GM18511 (cell line): ENCODE data around the gene DAPK1.

Experiments used
- ATAC-seq: cut with Tn5 transposase; IDR thresholded peaks from one replicate; pipeline ENCODE4 v1.9.1; 2021; ENCODE audit warnings: mild to moderate bottlenecking, moderate library complexity; ENCODE audit not compliant: unreplicated experiment

The DAPK1 gene

GRCh38 chr9:87564791-87565241 lies 67.1 kb downstream of the DAPK1 start:
- no peak for ATAC-seq

DNA sequence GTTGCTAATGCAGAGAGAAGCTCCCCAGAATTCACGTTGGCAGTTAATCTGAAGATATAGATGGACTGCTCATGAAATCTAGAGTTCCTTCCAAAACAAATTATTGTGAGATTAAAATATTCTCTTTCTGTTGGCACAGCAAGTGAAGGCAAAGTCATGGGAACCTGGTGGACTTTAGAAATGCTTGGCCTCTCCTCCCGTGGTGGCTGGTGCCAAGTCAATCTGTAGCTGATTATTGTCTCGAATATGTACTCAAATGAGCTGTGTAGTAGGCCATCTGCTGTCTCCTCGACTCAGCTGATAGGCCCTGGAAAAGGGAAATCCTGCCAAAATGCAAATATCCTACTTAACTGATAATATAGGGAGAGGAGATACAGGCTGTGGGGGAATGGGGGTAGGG lies 69.3 kb downstream of the DAPK1 start:
- no peak for ATAC-seq

DNA sequence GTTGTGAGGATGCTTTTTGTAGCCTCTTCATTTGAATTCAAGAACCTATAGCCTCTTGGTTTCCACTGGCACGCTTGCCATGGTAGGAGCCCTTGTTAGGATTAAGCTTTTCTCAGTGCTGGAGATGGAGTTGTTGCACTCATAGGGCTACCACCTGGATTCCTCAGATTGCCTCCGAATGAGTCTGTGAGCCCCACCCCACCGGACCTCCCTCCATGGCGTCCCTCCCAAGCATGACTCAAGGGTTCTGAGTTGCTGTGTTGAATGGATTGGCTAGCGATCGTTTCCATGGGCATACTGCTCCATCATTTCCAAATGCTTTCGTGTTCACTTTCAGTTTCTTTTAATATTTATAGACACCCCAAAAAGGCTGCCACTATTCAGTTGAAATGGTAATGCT lies 69.9 kb downstream of the DAPK1 start:
- ATAC-seq = no peak

- ATAC-seq = no peak
These were observed 70.3 kb downstream of the DAPK1 start for GRCh38 chr9:87567983-87568382.

DNA sequence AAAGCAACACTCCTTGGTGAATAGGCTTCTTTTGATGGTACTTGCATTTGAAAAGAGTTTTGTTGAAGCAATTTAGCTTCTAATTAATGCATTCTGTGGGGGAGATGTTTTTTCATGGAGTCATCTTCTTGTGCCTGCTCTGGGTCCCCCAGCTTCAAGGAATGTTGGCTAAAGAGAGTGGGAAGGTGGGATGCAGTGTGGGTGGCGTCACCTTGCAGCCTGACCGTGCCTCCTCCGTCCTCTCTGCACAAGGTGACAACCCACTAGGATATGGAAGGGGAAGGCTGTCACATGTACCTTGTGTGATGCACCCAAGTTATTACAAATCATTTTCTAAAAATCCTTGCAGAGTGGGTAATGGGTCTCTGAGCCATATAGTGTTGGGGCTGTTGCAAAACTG lies 70.7 kb downstream of the DAPK1 start:
- no peak for ATAC-seq

DNA sequence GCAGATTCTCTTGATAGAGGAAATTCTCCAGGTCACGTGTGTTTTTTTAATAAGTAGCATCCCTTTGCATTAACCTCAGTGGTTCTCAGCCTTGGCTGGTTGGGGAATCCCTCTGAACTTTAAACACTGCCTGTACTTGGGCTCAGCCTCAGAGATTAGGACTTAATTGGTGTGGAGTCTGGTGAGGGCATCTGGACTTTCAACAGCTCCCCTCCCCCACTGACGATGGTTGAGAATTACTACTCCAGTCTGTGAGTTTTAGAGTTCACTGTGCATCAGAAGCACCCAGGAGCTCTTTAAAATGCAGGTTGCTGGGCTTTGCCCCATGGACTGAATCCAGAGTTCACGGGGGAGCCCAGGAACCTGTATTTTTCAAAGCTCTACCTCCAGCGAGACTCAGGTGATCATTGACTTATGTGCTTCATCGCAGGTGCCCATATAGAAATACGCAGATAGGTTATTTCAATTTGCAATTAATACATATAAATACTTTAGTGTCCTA lies 71.4 kb downstream of the DAPK1 start:
- ATAC-seq = no peak

- ATAC-seq = no peak
These were observed 71.9 kb downstream of the DAPK1 start for GRCh38 chr9:87569518-87569917.

GRCh38 chr9:87570000-87570908 lies 72.6 kb downstream of the DAPK1 start:
- no peak for ATAC-seq

DNA sequence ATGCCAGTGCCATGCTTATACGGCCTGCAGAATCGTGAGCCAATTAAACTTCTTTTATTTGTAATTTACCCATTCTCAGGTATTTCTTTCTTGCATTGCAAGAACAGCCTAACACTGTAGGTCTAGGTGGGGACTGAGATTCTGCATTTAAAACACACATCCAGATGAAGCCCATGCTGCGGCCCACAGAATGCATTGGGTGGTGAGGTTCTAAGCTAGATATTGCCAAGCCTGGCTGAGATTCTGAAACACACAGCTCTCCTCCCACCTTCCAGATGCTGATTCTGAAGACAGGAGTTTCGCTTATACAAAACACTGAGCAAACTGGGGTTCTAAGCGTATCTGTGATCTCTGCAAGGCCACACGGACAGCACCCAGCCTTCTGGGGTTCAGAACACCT lies 75.1 kb downstream of the DAPK1 start:
- no peak for ATAC-seq

GRCh38 chr9:87573841-87574342 lies 76.2 kb downstream of the DAPK1 start:
- ATAC-seq = no peak

GRCh38 chr9:87577746-87578145 lies 80.1 kb downstream of the DAPK1 start:
- ATAC-seq = no peak

- ATAC-seq = no peak
These were observed 81.0 kb downstream of the DAPK1 start for GRCh38 chr9:87578625-87579024.

GRCh38 chr9:87579781-87580541 lies 82.3 kb downstream of the DAPK1 start:
- ATAC-seq = no peak

DNA sequence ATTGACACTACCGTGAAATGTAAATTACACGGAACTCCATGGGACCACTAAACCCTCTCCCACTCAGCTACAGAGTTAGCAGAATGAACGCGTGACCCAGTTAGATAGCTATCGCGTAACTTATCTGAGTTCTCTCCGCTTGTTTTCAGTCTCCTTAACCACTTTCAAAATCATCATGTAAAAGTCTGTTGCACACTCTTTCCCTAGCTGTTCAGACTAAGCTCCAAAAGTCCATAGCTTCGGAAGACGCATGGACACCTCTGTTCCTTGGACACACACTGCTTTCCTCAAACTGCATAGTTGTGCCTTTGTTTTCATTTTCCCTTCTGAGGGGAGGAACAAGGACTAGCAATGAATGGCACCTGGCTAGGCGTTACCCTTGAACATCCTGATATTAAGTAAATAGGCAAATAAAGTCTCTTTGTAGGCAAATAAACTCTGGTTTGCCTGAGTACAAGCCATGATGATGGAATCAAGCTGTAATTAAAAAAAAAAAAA lies 83.3 kb downstream of the DAPK1 start:
- no peak for ATAC-seq

DNA sequence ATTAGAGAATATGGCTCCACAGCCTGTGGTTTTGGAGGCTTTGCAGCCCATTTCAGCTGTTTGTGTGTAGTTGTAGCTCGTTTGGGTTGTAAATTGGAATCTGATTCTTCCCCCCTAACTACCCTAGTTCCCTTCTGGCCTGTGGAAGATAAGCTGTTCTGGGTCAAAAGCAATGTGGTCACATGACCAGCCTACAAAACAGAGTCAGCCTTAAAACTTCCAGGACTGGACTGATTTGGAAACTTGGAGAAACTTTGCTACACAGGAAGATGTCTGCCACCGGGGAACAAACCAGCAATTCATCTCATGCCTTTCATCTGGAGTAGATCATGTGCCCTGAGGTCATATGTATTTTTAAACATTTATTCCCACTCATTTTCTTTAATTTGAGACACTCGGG lies 83.8 kb downstream of the DAPK1 start:
- no peak for ATAC-seq

- no peak for ATAC-seq
These were observed 84.4 kb downstream of the DAPK1 start for GRCh38 chr9:87581949-87582637.

DNA sequence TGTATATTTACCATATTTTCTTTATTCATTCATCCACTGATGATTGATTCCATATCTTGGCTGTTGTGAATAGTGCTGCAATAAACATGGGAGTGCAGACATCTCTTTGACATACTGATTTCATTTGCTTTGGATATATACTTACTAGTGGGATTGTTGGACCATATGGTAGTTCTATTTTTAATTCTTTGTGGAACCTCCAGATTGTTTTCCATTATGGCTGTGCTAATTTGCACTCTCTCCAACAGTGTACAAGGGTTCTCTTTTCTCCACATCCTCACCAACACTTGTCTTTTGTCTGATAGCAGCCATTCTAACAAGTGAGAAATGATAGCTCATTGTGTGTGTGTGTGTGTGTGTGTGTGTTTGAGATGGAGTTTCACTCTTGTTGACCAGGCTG lies 86.7 kb downstream of the DAPK1 start:
- ATAC-seq = no peak

DNA sequence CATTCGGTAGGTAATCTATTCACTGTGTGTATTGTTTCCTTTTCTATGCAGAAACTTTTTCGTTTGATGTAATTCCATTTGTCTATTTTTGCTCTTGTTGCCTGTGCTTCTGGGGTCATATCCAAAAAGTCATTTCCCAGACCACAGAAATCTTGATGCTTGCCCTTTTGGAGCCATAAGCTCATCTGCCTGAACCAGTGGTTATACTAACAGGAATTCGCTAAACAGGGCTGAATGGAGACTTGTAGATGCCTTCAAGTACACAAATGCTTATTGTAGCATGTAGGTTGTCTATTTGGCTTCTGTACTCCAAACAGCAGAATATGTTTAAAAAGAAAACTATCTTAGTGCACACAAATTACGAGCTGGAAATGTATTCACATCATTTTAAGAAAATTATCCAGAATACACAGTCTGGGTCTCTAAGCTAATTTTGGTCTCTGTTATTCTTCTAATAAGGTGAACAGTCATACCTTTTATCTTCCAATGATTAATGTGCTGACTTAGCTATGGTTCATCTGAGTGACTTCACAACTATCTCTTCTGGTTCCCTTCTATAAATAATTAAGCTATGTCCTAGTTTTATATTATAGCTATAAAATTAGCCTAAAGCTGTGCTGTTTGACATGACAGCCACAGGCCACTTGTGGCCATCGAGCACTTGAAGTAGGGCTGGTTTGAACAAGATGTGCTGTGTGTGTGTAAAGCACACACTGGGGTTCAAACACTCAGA lies 87.6 kb downstream of the DAPK1 start:
- ATAC-seq = no peak

GRCh38 chr9:87586731-87587355 lies 89.2 kb downstream of the DAPK1 start:
- ATAC-seq = no peak

DNA sequence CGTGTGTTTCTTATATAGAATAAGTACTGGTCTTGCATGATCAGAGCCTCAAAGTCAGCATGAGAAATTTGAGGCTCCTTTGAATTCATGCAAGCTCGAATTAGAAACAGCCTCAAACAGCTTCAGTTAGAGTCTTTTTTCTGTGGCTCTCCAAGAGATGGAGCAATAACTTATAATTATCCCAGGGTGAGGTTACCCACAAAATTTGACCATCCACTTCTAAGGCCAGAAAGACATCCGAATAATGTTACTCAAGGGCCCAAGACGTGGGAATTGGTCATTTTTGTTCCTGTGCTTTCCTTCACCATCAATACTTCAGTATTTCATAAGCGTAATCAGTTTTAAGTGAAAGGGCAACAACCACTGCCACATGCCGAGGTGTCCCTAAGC lies 89.7 kb downstream of the DAPK1 start:
- no peak for ATAC-seq
